ENCODE data around the gene PPP1CC.

GRCh38 chr12:110721570-110721969 lies 21.1 kb downstream of the PPP1CC start:
- TF ChIP-seq, protein P1, sequence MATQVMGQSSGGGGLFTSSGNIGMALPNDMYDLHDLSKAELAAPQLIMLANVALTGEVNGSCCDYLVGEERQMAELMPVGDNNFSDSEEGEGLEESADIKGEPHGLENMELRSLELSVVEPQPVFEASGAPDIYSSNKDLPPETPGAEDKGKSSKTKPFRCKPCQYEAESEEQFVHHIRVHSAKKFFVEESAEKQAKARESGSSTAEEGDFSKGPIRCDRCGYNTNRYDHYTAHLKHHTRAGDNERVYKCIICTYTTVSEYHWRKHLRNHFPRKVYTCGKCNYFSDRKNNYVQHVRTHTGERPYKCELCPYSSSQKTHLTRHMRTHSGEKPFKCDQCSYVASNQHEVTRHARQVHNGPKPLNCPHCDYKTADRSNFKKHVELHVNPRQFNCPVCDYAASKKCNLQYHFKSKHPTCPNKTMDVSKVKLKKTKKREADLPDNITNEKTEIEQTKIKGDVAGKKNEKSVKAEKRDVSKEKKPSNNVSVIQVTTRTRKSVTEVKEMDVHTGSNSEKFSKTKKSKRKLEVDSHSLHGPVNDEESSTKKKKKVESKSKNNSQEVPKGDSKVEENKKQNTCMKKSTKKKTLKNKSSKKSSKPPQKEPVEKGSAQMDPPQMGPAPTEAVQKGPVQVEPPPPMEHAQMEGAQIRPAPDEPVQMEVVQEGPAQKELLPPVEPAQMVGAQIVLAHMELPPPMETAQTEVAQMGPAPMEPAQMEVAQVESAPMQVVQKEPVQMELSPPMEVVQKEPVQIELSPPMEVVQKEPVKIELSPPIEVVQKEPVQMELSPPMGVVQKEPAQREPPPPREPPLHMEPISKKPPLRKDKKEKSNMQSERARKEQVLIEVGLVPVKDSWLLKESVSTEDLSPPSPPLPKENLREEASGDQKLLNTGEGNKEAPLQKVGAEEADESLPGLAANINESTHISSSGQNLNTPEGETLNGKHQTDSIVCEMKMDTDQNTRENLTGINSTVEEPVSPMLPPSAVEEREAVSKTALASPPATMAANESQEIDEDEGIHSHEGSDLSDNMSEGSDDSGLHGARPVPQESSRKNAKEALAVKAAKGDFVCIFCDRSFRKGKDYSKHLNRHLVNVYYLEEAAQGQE (IDR thresholded peaks at IDR 0.05; ENCODE audit: borderline replicate concordance), result no peak
- TF ChIP-seq, protein P2, sequence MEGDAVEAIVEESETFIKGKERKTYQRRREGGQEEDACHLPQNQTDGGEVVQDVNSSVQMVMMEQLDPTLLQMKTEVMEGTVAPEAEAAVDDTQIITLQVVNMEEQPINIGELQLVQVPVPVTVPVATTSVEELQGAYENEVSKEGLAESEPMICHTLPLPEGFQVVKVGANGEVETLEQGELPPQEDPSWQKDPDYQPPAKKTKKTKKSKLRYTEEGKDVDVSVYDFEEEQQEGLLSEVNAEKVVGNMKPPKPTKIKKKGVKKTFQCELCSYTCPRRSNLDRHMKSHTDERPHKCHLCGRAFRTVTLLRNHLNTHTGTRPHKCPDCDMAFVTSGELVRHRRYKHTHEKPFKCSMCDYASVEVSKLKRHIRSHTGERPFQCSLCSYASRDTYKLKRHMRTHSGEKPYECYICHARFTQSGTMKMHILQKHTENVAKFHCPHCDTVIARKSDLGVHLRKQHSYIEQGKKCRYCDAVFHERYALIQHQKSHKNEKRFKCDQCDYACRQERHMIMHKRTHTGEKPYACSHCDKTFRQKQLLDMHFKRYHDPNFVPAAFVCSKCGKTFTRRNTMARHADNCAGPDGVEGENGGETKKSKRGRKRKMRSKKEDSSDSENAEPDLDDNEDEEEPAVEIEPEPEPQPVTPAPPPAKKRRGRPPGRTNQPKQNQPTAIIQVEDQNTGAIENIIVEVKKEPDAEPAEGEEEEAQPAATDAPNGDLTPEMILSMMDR (IDR thresholded peaks at IDR 0.05; ENCODE audit: poor library complexity, severe bottlenecking), result no peak
- TF ChIP-seq EZH2 (IDR thresholded peaks at IDR 0.05; ENCODE audit: borderline replicate concordance, insufficient read depth, low read length, poor library complexity, severe bottlenecking) (no peak), MXI1 (conservative IDR thresholded peaks at IDR 0.05; ENCODE audit: poor library complexity, severe bottlenecking) (no peak), POLR2AphosphoS5 (IDR thresholded peaks at IDR 0.05) (no peak), SMC3 (conservative IDR thresholded peaks at IDR 0.05; ENCODE audit: poor library complexity) (no peak), EP300 (conservative IDR thresholded peaks at IDR 0.05; ENCODE audit: poor library complexity, severe bottlenecking) (no peak), TAF1 (IDR thresholded peaks at IDR 0.05; ENCODE audit: low read depth) (no peak)

All from neural cell (in vitro differentiated cells).